Jurkat, Clone E6-1 (cell line): ENCODE results near the gene SH2D2A.

Experiments
- DNase-seq: peaks from one replicate; pipeline ENCODE4 v3.0.0-alpha.2; 2011; ENCODE audit warnings: low read depth, low spot score
- H3K4me3 ChIP-seq: 2 replicates; pipeline ENCODE4 v1.5.1; 2011; ENCODE audit warnings: mild to moderate bottlenecking, low read length, control low read depth, moderate library complexity

The SH2D2A gene

DNA sequence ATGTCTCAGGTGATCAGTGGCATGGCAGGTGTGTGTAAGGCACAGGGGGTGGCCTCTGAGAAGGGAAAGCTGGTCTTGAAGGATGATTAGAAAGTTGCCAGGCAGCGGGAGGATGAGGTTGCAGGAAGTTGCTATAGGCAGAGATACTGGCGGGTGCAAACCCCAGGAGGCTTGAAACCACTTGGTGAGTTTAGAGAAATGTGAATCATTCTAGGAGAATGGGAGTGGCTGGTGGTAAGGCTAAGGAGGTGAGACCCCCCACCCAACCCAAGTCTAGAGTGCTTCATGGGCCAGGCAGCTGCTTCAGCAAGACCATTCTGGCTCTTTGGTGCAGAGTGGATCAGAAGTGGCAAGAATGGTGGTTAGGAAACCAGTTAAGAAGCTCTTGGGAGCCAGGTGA, 9.0 kb downstream of the SH2D2A start:
- H3K4me3 ChIP-seq = no peak overlapping the region
- no peak for DNase-seq

DNA sequence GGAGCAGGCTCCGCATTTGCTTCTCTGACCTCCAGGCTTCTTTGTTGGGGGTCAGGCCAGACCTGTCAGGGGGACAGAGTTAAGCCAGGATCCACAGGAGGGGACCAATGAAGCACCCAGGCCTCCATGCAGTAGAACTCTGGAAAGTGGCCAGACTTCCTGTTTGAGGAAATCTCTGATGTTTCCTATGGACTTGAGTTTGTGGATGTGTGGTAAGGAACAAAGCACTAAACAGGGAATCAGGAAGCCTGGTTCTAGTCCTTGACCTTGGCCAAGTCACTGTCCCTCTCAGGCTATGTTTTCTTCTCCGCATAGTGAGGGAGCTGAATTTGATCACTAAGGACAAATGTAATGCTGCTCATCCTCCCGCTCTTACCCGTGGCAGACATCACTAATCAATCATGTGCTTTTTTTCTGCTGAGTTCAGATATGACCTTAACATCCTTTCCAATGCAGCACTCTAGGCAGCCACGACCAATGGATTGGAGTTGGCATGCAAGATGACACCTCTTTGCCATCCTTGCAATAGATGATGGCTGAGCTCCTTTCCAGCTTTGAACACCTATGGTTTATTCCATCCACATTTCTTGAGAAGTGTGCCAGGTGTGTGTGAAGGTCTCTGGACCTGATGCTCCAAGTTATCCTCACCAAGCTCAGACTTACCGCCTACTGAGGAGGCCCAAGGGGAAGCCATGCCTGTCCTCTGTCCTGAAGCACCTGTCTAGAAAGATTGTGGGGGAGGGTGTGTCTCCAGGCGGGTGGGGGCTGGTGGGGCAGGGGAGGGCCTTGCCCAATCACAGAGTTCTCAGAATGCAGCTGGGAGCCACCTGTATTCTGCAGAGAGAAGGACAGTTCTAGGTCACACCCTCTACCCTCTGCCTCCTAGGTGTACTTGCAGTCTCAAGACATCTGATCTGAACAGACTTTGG, 9.9 kb downstream of the SH2D2A start:
- DNase-seq = no peak
- H3K4me3 ChIP-seq = no peak overlapping the region

DNA sequence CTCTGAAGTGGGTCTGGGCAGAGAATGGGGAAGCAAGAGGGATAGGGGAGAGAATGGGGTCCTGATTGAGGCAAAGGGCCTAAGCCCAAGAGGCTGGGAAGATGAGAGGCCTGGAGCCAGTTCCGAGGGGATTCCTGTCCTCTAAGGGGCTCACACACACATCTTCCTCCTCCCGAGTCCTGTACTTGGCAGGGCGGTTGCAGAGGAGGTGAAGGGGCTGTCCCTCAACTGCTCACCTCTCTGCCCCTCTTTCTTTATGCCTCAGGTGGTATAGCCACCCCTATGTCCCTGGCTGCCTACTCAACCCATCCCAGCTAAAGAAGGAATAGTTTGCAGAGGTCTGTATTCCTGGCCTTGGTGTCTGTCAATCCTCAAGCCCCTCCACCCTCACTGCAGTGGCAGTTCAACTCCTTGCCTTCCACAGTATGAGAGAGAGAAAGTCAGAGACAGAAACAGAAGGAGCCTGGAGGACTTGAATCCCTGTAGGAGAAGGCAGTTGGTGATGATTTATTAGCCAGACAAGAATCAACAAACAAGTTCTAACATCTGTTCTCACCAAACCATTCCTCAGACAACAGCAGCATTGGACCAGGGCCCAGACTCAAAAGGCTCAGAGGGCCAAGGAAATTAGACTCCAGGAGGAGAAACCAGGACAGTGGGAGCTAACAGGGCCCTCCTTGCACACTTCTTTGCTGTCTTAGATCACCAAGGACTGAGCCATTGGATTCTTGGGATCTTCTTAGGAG, 10.7 kb downstream of the SH2D2A start:
- no peak for DNase-seq
- no peak overlapping the region for H3K4me3 ChIP-seq

DNA sequence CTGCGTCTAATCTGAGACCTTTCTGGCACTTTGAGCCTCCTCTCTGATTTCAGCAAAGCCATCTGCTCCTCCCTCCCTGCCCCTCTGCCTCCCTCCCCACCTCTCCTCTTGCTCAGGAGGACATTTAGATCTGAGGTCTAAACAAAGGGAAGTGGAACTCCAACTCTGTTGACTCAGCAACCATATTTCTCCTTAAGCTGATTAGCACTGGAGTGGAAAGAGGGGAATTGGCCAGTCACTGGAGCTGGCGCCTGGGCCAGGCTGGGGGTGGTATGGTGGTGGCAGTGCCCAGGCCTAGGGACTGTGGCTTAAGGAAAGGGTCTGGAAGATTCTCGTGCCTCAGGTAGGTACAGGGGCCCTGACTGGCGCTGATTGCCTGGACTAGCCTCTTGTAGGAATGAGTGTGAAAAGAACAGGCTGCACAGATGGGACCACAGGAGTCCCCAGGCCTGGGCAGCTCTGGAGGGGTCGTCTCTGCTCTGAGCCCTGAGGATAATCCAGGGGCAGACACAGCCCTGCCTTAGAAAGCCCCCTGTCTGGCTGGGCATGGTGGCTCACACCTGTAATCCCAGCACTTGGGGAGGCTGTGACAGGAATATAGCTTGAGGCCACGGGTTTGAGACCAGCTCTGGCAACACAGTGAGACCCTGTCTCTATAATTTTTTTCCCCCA, 11.9 kb downstream of the SH2D2A start:
- no peak for DNase-seq
- no peak overlapping the region for H3K4me3 ChIP-seq

DNA sequence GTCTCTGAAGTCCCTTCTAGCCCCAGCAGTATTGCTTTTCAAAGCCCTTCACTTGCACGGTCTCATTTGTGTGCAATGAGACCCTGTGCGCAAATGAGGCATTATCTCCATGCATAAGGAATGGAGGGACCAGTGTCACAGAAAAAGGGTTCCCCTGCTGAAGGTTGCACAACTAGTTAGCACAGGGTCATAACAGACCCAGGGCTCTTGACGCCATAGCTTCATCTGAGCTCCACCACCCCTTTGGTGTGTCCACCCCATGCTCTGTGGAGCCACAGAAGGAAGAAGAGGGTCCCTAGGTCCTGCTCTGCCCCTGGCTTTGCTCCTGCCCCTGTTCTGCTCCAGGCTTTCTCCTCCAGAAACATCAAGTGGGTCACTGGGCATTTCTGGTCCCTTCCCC, 12.6 kb downstream of the SH2D2A start:
- H3K4me3 ChIP-seq = no peak overlapping the region
- DNase-seq = no peak

DNA sequence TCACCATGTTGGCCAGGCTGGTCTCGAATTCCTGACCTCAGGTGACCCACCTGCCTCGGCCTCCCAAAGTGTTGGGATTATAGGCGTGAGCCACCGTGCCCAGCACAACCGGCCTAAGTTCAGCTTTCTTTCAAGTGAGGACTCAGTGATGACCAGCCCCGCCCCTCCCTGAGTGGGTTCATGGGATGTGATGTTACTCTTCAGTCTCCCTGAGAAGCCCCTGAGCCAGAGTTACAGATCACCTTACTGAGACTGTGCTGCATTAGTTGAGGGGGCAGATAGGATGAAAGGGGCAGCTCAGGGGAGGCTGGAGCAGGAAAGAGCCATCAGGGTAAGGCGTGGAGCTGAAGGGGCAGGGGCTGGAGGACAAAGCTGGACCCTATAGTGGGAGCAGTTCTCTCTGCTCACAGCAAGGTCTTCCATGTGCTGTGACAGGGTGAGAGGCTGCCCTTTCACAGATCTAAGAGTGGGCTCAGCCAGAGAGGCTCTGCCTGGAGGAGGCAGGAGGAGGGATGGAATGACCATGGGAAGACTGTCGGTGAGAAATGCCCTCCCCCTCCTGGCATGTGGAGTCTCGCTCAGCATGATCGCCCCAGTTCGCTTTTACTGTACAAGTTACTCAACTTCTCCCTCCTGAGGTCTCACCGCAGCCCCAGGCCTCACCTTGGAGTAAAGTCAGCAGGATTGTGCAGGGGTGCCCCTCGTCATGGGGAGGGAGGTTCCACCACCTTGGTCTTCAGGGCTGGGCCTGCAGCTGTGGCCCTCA, 13.4 kb downstream of the SH2D2A start:
- no peak for DNase-seq
- H3K4me3 ChIP-seq = no peak overlapping the region

DNA sequence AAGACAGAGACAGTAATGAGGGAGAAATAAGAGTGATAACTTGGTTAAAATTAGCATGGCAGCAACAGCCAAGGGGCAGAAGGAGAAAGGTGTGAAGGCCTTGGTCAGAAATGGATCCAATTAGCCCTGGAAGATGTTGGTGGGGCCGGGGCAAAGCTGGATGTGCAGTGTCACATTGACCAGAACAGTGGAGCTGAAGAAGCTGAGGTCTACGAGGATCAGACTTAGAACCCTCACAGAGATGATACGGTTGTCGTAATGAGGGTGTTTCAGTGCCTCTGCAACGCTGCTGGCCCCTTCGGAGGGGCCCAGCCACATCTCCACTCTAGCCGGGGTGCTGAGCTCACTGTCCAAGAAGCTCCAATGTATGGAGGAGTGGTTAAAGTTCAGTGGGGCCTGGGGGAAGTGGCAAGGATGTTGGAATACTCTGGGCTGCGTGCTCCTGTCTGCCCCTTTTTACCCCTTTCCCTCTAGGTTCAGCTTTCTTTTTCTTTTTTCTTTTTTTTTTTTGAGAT, 14.2 kb downstream of the SH2D2A start:
- H3K4me3 ChIP-seq = no peak overlapping the region

DNA sequence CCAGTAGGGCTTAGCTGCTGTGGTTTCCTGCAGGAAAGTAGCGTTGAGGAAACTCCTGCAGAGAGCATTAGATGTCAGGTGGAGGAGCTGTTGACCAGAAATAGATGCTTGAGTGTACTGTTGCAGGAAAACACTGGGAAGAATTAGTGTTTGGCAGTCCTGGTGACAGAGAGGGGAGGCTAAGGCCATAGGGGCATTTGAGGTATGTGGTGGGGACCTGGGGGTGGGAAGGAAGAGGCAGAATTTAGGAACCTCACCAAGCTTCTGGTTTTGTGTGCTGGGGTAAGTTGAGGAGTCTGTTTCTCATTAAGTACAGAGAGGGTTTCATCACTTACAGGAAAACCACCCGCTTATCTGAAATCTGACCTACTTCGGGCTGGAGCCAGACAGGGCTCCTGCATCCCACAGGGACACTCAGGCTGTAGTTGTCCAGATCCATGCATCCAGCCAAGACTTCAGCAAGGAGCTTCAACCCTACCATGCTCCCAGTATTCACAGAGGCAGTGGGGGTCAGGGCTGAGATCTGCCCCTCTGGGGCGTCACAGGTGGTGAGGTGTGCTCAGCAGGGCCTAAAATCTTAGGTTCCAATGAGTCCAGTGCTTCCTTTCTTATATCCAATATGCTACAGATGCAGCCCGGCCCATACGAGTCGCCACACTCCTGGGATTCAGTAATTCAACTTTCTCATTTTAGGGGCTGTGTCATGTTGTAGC, 15.1 kb downstream of the SH2D2A start:
- no peak for DNase-seq
- H3K4me3 ChIP-seq = no peak overlapping the region

More for the DNA sequence above, 14.2 kb downstream of the SH2D2A start:
- DNase-seq = no peak

DNA sequence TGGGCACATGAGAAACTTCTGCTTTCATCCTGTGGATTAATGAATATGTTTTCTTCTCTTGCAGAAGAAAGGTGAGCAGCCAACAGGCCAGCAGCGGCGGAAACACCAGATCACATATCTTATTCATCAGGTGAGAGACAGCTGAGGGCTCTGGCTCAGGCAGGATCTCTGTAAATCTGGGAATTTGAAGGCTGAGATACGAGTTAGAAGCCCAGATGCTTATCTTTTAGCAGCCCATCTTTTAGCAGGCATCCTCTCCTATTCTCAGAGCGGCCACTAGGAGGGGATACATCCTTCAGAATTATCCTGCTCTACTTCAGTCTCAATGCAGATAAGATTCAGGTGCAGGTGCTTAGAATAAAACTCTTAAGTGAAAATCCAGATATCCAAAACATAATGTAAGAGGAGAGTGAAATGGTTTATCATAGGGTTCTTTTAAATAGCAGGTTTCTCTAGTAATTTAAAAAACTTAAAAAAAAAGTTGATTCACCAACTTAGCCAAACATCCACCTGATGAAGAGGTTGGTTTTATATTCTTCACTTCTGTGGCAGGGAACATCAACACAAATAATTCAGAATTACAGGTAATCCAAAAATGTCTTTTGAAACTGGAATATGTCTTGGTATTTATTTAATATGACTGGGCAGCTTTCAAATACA, 19.3 kb downstream of the SH2D2A start:
- H3K4me3 ChIP-seq = no peak overlapping the region
- peak; percentile 69 for DNase-seq

DNA sequence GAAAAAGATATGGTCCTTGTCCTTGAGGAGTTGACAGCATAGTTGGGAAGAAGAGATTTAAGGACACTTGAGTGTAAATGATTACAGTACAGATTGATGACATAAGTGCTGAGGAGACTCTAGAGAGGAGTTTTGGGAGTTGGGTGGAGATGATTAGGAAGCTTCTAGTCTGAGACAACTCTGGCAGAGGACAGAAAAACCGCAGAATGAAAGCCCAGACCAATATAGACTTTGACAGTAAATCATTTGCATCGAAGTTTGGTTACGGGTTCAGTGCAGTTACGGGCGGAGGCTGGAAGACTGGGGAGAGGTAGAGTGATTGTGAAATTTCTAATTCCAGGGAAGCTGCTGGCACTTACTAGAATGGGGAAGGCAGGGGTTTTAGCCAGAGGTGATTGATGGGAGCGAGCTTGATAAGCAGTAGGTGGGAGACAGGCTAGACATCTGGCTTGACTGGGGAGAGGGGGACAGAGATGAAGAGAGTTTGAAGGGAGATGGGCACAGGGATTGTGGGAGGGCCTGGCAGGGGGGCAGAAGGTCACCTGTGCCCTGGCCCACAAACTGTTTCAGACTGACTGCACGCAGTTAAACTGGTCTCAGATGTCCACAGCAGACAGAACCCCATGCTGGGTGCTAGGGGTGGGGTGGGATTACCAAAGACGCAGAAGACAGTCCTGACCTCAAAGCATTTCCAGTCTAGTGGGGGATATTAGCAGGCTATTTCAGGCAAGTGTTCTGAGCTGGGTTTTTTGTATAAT, 20.1 kb downstream of the SH2D2A start:
- no peak for DNase-seq
- no peak overlapping the region for H3K4me3 ChIP-seq

DNA sequence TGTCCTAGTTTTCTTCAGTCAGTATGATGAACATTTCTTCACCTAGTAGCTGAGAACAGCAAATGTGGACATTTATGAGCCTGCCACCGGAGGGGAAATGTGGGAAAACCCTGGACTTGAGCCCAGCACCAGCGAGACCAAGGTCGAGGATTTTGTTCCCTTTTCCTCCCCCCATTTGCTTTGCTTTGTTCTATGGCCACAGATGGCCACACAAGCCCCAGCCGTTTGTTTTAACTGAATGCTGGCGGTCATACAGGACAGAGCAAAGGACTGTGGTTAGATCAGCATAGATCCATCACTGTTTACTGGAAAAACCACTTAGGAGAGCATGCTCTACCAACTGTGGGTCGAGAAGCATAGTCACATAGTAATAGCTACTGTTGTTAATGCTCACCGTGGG, 20.9 kb downstream of the SH2D2A start:
- H3K4me3 ChIP-seq = no peak overlapping the region

DNA sequence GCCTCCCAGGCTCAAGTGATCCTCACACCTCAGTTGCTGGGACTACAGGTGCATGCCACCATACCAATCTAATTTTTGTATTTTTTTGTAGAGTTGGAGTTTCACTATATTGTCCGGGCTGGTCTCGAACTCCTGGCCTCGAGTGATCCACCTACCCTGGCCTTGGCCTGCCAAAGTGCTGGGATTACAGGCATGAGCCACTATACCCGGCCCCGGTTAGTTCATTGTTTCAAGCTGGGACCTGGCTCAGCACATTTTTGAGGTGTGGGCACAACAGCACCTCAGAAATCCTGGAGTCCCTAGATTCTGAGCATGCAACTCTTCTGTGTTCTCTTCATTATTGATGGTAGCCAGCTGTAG, 21.3 kb downstream of the SH2D2A start:
- H3K4me3 ChIP-seq = no peak overlapping the region
- DNase-seq = no peak

More for the DNA sequence above, 20.9 kb downstream of the SH2D2A start:
- DNase-seq = no peak

DNA sequence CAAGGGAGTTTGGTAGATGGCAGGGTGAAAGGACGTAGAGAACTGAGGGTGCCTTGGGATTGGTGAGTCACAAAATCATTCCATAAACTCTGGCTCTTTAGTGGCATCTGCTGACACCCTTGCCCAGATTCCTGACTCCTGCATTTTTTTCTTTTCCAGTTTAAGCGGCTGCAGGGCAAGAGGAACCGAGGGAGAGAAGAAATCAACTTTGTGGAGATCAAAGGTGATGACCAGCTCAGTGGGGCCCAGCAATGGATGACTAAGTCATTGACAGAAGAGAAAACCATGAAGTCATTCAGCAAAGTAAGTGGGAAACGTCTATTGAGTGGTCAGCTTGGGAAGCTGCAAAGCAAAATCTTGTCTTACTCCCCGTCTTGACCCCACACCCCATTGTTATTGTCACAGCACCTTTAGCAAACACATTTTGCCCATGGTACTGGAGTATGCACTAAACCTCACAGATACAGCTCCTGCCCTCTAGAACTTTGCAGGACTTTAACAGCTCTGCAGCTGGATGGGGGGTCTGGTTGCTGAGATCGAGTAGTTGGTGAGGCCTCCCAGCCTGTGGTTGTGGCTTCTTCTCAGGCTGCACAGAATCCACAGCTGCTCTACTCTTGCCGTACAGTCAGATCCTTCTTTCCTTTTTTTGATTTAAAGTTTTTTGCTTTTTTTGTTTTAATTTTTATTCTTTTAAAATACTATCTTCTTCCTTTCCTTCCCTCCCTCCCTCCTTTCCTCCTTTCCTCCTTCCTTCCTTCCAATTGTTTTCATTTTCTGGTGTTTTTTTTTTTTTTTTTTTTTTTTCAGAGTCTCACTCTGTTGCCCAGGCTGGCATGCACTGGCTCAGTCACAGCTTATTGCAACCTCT, 21.9 kb downstream of the SH2D2A start:
- H3K4me3 ChIP-seq = no peak overlapping the region
- peak; percentile 68 for DNase-seq

DNA sequence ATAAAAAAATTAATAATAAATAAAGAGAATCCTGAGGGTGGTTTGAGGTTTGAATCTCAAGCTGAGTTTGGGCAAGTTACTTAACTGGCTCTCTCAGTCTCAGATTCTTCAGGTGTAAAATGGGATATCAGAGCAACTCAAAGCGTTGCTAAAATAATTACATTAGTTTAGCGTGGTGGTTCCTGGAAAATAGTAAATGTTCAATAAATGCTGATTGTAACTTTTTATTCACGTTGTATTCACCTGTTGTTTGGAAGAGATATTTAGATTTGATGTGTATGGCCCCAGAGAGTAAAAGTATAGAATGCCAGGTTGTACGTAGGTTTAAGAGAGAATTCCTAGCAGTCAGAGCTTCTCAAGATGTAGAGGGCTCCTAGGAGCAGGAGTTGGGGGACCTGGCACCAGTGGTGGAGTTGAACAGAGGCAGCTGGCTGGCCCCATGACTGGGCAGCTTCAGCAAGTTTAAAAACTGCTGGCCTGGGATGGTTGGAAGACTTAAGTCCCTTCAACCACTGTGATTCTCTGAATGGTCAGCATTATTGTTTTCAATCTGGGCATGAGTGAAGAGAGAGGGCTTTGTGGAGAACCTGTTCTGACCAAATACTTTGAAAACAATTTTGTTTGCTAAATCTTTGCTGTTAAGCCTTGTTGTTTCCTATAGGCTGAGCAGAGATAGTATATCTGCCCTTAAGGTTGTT, 26.9 kb downstream of the SH2D2A start:
- no peak overlapping the region for H3K4me3 ChIP-seq
- DNase-seq = no peak

DNA sequence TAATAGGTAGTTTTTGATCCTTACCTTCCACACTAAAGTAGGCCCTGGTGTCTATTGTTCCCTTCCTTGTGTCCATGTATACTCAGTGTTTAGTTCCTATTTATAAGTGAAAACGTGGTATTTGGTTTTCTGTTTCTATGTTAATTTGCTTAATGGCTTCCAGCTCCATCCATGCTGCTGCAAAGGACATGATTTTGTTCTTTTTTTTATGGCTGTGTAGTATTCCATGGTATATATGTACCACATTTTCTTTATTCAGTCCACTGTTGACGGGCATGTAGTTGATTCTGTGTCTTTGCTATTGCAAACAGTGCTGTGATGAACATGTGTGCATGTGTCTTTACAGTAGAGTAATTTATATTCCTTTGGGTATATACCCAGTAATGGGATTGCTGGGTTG, 28.5 kb downstream of the SH2D2A start:
- DNase-seq = no peak
- no peak overlapping the region for H3K4me3 ChIP-seq

DNA sequence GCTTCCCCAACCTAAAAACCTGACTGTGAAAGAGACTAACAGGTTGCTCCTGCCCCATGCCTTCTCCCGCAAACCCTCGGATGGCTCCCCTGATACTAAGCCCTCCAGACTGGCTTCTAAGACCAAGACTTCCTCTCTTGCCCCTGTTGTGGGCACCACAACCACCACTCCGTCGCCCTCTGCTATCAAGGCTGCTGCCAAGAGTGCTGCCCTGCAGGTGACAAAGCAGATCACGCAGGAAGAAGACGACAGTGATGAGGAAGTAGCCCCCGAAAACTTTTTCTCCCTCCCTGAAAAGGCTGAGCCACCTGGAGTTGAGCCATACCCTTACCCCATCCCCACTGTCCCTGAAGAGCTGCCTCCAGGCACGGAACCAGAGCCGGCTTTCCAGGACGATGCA, 30.0 kb downstream of the SH2D2A start:
- H3K4me3 ChIP-seq = no peak overlapping the region
- no peak for DNase-seq
